Progenitor cell of endocrine pancreas (in vitro differentiated cells): Measurements from ENCODE around the gene PRKCZ. TPM values are rescaled to one million over a fixed set of nuclear protein-coding genes. Genes with fewer than 3 reads are reported as not detected.

Experiments
- DNase-seq: peaks from one replicate; pipeline ENCODE4 v3.0.0; 2021; ENCODE audit warnings: low spot score; ENCODE audit not compliant: unreplicated experiment
- H3K27ac Mint-ChIP-seq: 2 replicates; pipeline ENCODE4 v1.8.0; 2021; ENCODE audit warnings: mild to moderate bottlenecking, moderate library complexity, mixed read lengths
- H3K27me3 Mint-ChIP-seq: 2 replicates; pipeline ENCODE4 v1.8.0; 2021; ENCODE audit warnings: mixed read lengths
- H3K36me3 Mint-ChIP-seq: 2 replicates; pipeline ENCODE4 v1.8.0; 2022; ENCODE audit warnings: mixed read lengths; ENCODE audit not compliant: insufficient read depth
- H3K4me1 Mint-ChIP-seq: 2 replicates; pipeline ENCODE4 v1.8.0; 2021; ENCODE audit warnings: low read depth, mixed read lengths
- H3K4me3 Mint-ChIP-seq: 2 replicates; pipeline ENCODE4 v1.8.0; 2021; ENCODE audit warnings: low read depth, mild to moderate bottlenecking, moderate library complexity, mixed read lengths
- H3K9me3 Mint-ChIP-seq: 2 replicates; pipeline ENCODE4 v1.8.0; 2021; ENCODE audit warnings: low read depth, mixed read lengths
- CTCF ChIP-seq: fragments of 200-600 bp; sonication (generic); IDR thresholded peaks from one replicate; pipeline ENCODE4 v1.5.0; 2021; ENCODE audit warnings: antibody characterized with exemption, mild to moderate bottlenecking; ENCODE audit not compliant: unreplicated experiment
- total RNA-seq: library from RNA; stranded (reverse); gene quantifications from 2 replicates; pipeline ENCODE4 v1.2.1, GENCODE V29; 2021

PRKCZ gene
- total RNA-seq, 1 donor from 2014 or later: 71.5 TPM

DNA sequence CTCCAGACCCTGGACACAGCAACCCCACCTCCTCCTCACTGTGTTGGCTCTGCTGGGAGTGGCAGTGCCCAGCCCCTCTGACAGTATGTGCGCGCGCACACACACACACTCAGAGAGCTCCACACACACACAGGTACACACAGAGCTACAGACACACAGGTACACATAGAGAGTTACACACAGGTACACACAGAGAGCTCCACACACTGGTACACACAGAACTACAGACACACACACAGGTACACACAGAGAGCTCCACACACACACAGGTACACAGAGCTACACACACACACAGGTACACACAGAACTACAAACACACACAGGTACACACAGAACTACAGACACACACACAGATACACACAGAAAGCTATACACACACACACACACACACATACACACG is 6.3 kb upstream of the PRKCZ start:
- no peak overlapping the region for H3K4me3 Mint-ChIP-seq

DNA sequence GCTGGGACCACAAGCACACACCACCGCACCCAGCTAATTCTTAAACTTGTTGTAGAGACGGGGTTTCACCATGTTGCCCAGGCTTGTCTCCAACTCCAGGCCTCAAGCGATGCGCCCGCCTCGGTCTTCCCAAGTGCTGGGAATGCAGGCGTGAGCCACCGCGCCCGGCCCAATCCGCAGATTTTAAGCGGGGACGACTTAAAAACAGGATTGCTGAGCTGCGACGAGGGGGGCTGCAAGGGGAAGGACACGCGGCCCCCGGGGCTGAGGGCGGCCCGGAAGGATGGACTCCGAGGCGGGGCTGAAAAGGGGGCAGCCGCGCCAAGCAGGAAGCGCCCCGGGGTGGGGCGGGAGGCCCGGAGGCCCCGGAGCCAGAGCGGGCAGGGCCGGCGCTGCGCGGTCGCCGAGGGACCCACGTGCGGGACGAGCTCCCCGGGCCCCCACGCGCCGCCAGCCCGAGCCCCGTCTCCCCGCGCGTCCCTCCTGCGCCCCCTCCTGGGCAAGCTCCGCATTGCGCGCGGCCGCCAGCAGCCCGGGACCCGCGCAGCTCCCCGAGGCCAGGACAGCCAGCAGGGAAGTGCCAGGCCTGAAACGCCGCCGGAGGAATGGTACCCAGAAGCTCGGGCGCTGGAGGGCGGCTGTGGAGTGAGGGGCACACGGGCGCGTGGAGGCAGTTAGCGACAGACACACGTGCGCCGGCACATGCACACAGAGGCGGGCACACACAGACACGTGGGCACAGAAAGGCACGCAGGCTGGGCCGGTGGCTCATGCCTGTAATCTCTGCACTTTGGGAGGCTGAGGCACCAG is 5.5 kb upstream of the PRKCZ start:
- Mint-ChIP-seq H3K4me1 (peaks cover 7% of the 10 kb centered on the region), H3K27ac (no peak overlapping the region), H3K9me3 (no peaks in the 10 kb centered on the region), H3K27me3 (peaks cover 15% of the 10 kb centered on the region), H3K36me3 (no peaks in the 10 kb centered on the region), H3K4me3 (no peak overlapping the region)
- TF ChIP-seq CTCF: peak; percentile 87
- DNase-seq: peak; percentile 86

More for the DNA sequence above, 6.3 kb upstream of the PRKCZ start:
- no peak for DNase-seq
- Mint-ChIP-seq H3K36me3 (no peaks in the 10 kb centered on the region), H3K4me1 (peaks cover 1% of the 10 kb centered on the region), H3K9me3 (no peaks in the 10 kb centered on the region), H3K27ac (no peak overlapping the region), H3K27me3 (peaks cover 15% of the 10 kb centered on the region)
- TF ChIP-seq CTCF: no peak

GRCh38 chr1:2045468-2046173 is 4.6 kb upstream of the PRKCZ start:
- no peak for DNase-seq
- Mint-ChIP-seq H3K36me3 (no peaks in the 10 kb centered on the region), H3K4me1 (peaks cover 7% of the 10 kb centered on the region), H3K9me3 (no peaks in the 10 kb centered on the region), H3K27me3 (peaks cover 15% of the 10 kb centered on the region), H3K27ac (no peak overlapping the region), H3K4me3 (no peak overlapping the region)
- TF ChIP-seq CTCF: no peak

- no peak overlapping the region for H3K27ac Mint-ChIP-seq
- H3K4me1 Mint-ChIP-seq: peaks cover 7% of the 10 kb centered on the region
- no peak overlapping the region for H3K4me3 Mint-ChIP-seq
- H3K36me3 Mint-ChIP-seq: no peaks in the 10 kb centered on the region
- peaks cover 13% of the 10 kb centered on the region for H3K27me3 Mint-ChIP-seq
- no peaks in the 10 kb centered on the region for H3K9me3 Mint-ChIP-seq
- DNase-seq: peak; percentile 77
- peak; percentile 86 for TF ChIP-seq CTCF
These were observed 3.9 kb upstream of the PRKCZ start for GRCh38 chr1:2046174-2046917.
